NCI-H1436 treated with DMSO at 0.1 percent for 48 hours (cell line): ENCODE data around the gene TRAF4.
"Not testable (repeated sequence)": the region's sequence is repeated elsewhere in the genome, so short reads cannot be mapped to it uniquely, and the experiment has no call there.

ENCODE experiments used
- DNase-seq: peaks from one replicate; lab custom pipeline; 2025; lab: John Stamatoyannopoulos, UW

The TRAF4 gene

GRCh38 chr17:28792877-28793661 is 49.3 kb downstream of the TRAF4 start:
- no peak for DNase-seq

GRCh38 chr17:28794846-28795441 is 51.1 kb downstream of the TRAF4 start:
- DNase-seq, result not testable (repeated sequence)

DNA sequence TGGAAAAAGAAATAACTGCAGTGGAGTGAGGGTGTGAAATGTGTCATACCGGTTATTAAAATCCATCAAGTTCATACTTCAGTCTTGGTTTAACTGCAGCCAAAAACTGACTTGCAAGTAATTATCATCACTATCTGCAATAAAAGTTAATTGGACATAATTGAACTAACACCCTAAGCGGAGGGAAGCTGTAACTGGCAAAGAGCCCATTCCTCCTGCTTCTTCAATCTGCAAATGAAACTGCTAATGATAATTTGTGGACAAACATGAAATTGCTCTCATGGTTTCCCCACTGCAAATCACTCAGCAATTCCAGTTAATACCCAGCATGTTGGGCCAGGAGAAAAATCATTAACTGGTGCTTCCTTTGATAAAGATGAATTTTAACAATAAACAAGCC is 52.3 kb downstream of the TRAF4 start:
- DNase-seq, result peak; percentile 85
